GM15510 (cell line): ENCODE measurements around the gene WDR53.

Experiments used
- POLR2A ChIP-seq: IDR thresholded peaks from 3 replicates; pipeline ENCODE4 v1.6.1; 2011; ENCODE audit warnings: borderline replicate concordance; ENCODE audit not compliant: insufficient read length; ENCODE audit errors: extremely low read depth

Gene WDR53

DNA sequence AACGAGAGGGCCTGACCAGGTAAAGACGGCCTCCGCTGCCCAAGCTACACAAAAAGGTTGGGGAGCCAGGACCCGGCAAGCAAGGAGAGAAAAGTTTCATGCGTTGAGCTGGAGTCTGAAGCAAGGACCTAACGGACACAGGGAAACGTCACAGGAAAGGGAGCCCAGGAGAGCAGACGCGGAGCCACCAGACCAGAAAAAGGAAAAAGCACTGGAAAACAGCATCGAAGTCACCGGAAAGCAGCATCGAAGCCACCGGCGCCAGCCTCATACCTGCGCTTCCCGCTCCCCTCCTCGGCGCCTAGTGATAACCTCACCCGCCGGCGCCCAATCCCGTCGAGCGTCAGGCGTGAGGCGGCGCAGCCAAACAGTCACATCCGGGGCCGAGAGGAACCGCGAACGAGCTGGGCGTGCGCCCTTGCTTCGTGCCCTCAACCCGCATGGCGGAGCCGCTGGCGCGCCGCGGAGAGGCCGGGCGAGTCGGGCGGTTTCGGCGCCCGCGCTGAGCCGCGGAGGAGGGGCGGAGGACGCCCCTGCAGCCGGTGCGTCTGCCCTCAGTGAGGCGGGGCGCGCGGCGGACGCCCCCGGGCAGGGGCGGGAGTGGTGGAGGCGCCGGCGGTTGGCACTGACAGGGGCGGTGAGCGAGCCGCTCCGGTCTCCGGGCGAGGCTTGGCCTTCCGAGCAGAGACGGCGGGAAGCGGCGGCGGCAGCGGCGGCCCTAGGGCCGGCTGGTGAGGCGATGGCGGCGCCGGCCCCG is at the start of gene WDR53, which contains the start of gene FBXO45:
WDR53 (minus strand) TSS at position 309 of the 757 bp plus-strand sequence. CDS start 7,079 bp downstream, outside the sequence.
FBXO45 (plus strand) TSS at position 415 of the 757 bp plus-strand sequence; CDS start at position 740, 325 bp downstream.
- peak; percentile 87 for TF ChIP-seq POLR2A

DNA sequence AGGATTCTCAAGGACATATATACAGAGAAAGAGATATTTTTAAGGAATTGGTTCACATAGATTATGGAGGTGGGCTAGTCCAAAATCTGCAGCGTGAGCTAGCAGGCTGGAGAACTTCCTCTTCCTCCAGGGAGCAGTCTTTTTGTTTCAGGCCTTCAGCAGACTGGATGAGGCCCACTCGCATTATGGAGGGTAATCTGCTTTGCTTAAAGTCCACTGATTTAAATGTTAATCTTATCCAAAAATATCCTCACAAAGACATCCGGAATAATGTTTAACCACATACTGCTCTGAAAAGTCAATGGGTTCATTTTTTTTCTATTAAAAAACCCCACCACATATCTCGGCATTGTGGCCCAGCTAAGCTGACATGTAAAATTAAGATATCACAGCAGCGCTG is 48.9 kb upstream of the WDR53 start:
- no peak for TF ChIP-seq POLR2A

DNA sequence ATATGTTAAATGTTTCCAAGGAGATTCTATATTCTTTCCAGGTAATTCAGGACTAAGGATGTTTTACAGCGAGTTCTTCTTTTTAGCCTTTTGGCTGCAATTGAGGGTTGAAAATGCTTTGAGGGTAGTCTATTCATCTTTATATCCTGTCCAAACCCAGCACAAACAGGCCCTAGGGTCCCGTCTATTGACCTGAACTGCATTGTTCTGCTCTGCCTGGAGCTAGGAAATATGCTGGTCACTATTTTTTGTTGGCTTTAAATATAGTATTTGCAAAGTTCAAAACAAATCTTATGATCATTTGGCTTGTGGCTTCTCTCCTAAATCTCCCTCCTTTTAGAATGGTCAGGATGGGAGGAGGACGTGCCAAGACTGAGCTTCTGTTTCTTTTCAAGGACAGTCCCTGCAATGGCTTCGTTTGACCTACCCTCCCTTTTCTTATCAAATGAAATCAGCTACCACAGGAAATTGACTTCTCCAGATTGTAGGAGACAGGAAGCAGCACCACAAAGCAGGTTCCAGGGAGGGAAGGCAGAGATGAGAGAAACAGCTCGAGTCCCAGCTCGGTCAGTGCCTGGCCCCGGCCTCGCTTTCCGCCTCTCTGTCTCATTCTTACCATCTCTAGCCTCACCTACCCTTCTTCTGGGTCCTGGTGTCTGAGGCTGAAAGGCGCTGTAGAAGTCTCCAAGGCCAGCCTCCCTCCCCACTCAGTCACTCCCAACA is 43.6 kb upstream of the WDR53 start:
- TF ChIP-seq POLR2A = no peak

DNA sequence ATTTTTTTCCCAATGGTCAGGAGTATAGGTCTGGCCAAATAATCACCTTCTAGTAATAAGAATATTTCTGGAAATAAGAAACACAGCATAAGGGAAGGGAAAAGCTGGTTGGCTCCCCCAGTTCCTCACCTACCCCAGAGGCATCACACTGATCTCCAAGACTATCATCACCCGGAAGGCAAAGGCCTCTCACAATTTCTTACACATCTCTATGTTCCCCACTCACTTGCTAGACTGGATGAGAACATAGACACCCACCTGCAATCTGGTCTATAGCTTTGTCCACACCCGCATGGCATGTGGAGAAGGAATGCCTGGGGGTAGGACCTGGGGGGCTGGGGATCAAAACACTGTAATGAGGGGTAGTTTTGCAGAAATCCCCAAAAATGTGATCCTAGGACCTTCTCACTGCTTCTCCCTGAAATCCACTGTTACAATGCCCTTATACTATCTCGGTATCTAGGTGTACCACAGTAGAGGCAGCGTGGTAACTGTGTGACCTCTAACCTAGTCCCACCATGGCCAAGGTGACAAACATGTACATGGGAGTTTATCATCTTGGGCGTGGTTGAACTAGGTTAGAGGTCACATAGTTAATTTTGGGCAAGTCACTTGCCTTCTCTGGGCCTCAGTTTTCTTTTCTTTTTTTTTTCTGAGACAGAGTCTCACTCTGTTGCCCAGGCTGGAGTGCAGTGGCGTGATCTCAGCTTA is 41.6 kb upstream of the WDR53 start:
- TF ChIP-seq POLR2A = no peak

DNA sequence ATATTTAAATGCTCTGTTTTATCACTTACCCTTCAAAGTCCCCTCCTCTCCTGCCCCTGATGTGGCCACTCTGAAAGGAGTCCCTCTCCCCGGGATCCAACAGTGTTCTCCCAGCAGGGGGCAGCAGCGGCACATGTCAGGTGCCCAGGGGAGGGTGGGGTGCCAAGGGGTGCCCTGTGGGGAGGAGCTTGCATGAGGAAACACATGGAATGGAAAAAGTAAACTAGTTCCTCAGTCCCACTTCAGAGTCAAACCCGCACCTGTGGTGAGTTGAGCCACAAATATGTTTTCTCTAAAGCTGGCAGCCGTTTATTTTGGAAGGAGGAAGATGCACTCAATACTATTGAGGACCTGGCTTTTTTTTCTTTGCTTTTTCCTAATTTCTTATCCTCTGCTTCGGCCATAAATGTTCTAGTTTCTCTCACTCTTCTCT is 41.0 kb upstream of the WDR53 start:
- no peak for TF ChIP-seq POLR2A

DNA sequence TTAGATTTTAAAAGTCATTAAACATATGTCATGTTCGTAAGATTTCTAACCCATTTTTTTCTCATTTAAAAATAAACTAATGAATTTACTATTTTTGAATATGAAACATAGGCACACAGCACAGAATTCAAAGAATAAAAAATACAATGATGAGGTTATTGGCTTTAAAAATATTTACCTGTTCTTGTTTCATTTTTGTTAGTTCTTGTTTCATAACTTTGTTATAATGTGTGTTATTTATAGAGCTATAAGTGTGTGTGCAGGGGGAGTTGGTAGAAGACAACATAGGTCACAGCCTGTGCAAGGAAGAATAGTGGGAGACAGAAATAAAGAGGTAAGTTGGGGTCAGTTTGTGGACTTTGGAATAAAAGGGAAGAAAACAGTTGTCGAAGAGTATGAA is 40.3 kb upstream of the WDR53 start:
- no peak for TF ChIP-seq POLR2A

DNA sequence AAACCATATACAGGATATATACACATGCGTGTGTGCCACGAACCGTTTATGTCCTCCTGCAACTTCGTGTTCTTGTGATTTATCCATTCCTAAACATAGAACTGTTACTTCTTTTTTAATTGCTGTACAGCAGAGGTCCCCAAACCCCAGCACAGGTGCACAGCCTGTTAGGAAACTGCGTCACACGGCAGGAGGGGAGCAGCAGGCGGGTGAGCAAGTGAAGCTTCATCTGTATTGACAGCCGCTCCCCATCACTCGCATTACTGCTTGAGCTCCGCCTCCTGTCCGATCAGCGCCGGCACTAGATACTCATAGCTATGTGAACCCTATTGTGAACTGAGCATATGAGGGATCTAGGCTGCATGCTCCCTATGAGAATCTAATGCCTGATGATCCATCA is 36.2 kb upstream of the WDR53 start:
- no peak for TF ChIP-seq POLR2A

DNA sequence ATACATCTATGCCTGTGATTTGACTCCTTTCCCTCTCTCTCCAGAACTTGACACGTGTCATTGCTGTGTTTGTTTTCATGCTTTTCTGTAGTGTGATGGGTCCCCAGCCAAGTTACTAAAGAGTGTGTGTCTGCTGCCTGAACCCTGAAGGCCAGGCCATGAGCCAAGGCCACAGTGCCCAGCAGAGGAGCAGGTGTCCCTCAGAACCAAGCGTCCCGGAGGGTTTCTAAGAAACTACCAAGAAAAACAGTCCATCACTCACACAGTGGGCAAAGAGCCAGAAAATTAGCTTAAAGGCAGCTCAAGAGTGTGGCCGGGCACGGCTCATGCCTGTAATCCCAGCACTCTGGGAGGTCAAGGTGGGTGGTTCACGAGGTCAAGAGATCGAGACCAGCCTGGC is 35.3 kb upstream of the WDR53 start:
- no peak for TF ChIP-seq POLR2A

DNA sequence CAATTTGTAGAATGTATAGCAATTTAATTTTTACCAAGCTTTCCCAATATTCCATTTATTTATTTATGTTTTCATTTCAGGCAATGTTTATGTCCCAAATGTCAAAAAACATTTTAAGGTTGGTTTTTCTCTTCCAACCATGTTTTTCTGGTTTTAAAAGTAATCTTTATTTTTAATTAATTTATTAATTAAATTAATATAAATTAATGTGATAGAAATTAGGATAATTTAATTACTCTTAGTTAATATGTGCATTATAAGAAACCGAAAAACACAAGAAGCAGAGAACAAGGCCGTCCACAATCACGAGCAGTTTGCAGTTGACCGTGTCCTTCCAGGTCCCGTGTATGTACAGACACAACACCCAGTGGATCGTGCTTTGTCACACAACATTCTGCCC is 34.3 kb upstream of the WDR53 start:
- TF ChIP-seq POLR2A = no peak

DNA sequence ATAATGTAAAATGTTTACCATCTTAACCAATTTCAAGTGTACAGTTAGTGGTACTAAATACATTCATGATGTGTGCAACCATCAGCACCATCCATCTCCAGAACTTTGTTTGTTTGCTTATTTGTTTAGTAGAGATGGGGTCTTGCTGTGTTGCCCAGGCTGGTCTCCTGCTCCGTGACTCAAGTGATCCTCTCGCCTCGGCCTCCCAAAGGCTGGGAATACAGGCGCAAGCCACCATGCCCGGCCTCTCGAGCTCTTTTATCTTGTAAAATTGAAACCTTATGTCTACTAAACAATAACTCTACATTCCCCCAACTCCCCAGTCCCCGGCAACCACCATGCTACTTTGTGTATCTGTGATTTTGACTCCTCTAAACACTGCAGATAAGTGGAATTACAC is 32.0 kb upstream of the WDR53 start:
- TF ChIP-seq POLR2A = no peak

DNA sequence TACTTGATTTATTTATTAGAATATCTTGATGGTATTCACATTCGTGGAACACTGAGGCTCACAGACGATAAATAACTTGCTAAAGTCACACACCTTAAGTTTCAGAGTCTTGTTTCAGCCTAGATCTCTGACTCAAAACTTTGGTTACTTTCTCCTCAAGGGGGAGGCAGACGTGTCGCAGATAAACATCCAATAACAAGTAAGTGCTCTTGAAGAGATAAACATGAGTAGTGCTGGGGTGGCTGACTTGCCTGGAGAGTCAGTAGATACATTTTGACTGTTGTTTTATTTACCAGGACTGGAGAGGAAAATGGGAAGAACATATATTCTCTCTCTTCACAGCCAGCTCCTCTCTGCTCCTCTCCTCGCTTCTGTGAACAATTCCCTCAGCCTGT is 31.4 kb upstream of the WDR53 start:
- no peak for TF ChIP-seq POLR2A

DNA sequence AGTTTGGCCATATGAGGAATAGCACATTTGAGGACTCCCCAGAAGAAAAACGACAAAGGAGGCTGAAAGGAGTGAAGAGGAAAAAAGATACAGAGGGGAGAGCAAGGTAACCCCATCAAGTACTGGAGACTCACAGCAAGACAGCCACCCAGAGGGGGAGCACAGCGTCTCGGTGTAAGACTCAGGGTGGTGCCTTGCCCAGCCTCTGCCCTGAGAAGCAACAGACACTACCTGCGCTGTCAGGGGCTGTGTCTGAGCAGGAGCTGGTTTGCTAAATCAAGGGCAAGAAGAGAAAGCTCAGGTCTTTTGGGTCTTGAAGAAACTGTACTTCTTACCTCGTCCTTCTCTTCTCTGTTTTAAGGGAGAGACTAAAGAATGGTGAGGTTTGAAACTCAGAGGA is 28.0 kb upstream of the WDR53 start:
- TF ChIP-seq POLR2A = no peak

DNA sequence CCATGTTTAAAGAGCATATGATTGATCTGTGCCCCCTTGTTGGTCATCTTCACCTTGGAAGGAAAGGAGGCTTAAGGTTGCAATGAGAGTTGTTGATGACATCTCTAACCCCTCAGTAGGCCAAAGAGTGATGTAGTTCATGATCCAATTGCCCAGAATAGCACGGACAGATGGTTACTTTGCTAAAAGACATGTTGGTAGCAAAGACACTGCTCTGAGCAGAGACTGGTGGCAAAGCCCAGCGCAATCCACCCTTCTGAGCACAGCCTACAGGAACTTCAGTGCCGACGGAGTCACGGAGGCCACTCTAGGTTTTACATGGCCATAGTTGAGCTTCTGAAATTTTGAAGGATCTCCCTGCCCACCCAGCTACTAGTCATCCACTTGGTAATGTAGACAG is 21.9 kb upstream of the WDR53 start:
- TF ChIP-seq POLR2A = no peak

DNA sequence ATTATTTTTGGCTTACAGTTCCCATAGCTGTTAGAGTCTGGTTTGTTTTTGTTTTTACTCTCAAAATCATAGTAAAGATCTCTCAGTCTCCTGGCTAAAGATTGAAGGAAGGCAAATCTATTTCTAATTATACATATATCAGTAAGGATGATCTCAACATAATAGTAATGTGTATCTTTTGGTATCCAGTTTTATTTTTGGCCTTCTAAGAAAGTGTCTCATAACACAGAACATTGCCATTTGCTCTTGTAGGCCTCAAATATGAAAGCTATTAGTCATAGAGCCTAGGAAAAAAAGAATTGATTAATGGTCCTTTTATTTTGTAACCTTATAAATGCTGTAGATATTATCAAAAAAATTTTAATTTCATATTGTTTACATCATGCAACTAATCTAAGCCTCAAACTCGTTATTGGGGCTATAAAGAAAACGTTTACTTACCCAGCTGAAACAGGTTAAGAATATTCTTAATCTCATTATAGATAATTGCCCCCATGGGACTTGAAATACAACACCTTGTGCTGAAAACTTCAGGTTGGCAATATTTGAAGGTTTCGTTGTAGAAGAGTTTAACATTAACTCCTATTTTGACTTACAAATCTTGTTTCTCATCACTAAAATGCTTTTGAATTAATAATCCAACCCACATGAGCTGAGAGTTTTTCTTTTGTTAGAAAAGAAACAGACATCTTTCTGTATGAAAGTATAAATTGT is 16.8 kb upstream of the WDR53 start:
- TF ChIP-seq POLR2A = no peak

DNA sequence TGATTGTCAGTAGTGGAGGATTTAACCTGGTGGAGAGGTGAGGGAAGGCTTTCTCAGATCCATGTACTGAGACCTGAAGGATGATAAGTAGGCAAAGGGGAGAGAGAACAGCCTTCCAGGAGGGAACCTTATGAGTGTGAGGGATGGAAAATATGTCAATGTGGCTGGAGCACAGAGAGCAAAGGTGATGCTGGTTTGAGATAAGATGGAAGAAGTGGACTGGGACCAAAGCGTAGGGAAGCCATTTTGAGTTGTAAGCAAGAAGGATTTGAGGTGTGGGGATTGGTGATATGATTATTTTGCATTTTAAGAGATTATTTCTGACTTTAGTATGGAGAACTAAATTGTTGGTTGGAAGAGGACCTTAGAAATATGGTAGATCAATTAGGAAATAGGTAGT is 4.0 kb upstream of the WDR53 start:
- TF ChIP-seq POLR2A = no peak
